ENCODE data around the gene ENOSF1. TPM values are rescaled to one million over a fixed set of nuclear protein-coding genes. Genes with fewer than 3 reads are reported as not detected.

ENOSF1 gene
- total RNA-seq, 1 donor from 2014 or later, result 178 TPM

GRCh38 chr18:634551-635045 is 77.8 kb downstream of the ENOSF1 start:
- intact Hi-C loops (cut with DNase I), result no loop called here
- no peak for DNase-seq (ENCODE audit: low spot score in 2 of 2)
- TF ChIP-seq CTCF (IDR thresholded peaks at IDR 0.05), result no peak
- Histone ChIP-seq H3K27ac (no peak overlapping the region), H3K36me3 (no peaks in the 10 kb centered on the region), H3K4me3 (no peak overlapping the region), H3K27me3 (no peaks in the 10 kb centered on the region), H3K9me3 (no peaks in the 10 kb centered on the region), H3K4me1 (no peaks in the 10 kb centered on the region)

DNA sequence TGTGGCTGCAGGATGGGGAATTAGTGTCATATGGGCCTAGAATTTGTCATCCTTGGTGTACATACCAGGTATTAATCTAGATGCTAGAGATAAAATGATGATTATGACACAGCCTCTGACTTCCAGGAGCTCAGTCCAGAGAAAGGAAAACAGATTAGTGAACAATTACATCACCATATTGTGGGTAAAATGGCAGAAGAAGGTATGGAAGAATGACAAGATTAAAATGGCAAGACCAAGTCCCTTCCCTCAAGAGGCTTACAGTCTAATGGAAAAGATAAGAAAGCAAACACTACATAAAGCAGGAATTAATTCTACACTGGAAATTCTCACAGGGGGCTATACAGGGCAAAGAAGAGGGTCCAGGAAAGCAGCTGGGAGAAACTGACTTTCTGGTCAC is 80.9 kb downstream of the ENOSF1 start:
- no peak overlapping the region for H3K27ac ChIP-seq
- H3K4me3 ChIP-seq, result no peak overlapping the region
- H3K36me3 ChIP-seq, result no peaks in the 10 kb centered on the region
- H3K9me3 ChIP-seq, result no peaks in the 10 kb centered on the region
- DNase-seq (ENCODE audit: low spot score in 2 of 2), result no peak
- intact Hi-C loops (cut with DNase I), result no loop called here
- H3K4me1 ChIP-seq, result no peaks in the 10 kb centered on the region
- no peaks in the 10 kb centered on the region for H3K27me3 ChIP-seq
- TF ChIP-seq CTCF (IDR thresholded peaks at IDR 0.05), result no peak

DNA sequence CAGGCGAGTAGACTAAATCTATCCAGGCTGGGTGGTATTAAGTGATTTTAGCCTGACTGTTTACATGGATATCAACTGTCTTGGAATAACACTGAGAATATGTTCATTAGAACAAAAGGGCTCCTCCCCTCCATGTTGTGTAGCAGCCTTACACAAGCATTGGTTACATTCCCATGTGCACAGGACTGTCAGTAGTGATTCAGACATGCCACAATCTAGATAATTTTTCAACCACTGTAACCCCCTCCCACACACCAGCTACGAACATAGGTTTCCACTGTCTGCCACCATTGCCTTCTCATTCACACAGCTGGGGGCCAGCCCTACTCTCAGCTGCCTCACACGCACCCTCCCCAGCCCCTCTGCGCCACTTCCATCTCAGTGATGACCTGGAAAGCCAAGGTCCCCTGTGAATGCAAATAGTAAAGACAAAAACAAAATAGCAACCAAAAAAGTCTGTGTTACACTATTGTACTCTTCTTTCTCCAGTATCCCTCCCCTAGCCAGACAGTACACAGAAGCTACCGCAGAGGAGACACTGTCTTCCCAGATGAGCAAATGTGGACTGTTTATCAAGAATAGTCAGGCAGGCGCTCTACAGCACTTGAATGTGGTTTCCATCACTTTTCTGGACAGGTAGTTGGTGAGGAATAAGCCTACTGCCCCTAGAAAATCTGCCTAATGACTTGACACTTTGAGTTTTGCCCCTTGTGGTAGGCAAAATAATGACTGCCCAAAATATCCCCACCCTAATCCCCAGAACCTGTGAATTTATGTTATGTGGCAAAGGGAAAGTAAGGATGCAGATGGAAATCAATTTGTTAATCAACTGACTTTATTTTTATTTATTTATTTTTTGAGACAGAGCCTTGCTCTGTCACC is 82.9 kb downstream of the ENOSF1 start:
- intact Hi-C loops (cut with DNase I), result no loop called here
- H3K9me3 ChIP-seq, result no peaks in the 10 kb centered on the region
- H3K27ac ChIP-seq, result no peak overlapping the region
- H3K36me3 ChIP-seq, result no peaks in the 10 kb centered on the region
- no peak overlapping the region for H3K4me3 ChIP-seq
- no peaks in the 10 kb centered on the region for H3K27me3 ChIP-seq
- no peak for TF ChIP-seq CTCF (IDR thresholded peaks at IDR 0.05)
- DNase-seq (ENCODE audit: low spot score in 2 of 2), result no peak
- H3K4me1 ChIP-seq, result no peaks in the 10 kb centered on the region

GRCh38 chr18:627231-627630 is 85.2 kb downstream of the ENOSF1 start:
- no peak for DNase-seq (ENCODE audit: low spot score in 2 of 2)
- no peaks in the 10 kb centered on the region for H3K9me3 ChIP-seq
- H3K36me3 ChIP-seq, result no peaks in the 10 kb centered on the region
- TF ChIP-seq CTCF (IDR thresholded peaks at IDR 0.05), result no peak
- H3K27ac ChIP-seq, result no peak overlapping the region
- no peaks in the 10 kb centered on the region for H3K4me1 ChIP-seq
- no peaks in the 10 kb centered on the region for H3K27me3 ChIP-seq
- no peak overlapping the region for H3K4me3 ChIP-seq
- intact Hi-C loops (cut with DNase I), result no loop called here

DNA sequence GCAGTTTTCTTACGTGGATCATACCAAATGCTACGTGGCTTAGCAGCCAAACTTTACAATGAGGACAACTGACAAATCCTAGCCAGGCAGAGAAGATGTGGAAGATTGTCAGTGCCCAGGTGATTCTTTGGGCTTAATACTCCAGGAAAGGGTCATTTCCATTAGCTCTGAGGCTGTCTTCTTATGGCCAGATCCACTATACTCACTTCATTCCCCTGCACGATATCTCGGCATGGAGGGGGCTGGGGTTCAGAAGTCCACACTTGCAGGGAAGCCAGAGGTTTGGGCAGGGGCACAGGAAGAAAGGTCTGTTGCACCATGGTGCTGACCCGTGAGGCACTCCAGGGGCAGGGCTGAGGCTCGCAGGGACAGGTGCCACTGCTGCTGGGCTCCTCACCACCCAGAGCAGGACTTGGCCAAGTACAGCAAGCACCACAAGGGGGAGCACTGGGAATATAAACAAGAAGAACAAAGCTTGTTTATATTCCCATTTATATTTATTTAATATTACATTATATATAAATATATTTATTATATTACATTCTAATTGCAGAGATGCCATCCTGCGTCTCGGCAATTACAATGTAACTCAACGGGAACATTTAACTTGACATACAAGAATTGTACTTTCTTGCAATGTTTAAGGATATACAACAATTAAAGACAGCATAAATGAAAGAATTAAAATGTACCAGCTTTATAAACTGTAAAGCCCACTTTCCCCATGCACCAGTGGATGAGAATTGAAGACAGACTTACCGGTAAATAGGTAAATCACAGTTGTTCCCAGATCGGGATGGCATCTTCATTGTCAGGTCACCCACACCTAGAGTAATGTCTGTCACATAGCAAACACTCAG is 88.4 kb downstream of the ENOSF1 start:
- intact Hi-C loops (cut with DNase I), result loop anchor here (5.0 kb wide), 1 partner anchor 213 kb away; no protein-coding TSS in a partner anchor
- no peaks in the 10 kb centered on the region for H3K36me3 ChIP-seq
- no peaks in the 10 kb centered on the region for H3K27me3 ChIP-seq
- H3K27ac ChIP-seq, result no peak overlapping the region
- DNase-seq (ENCODE audit: low spot score in 2 of 2), result no peak
- peak; percentile 14 to 62 (median 49) for TF ChIP-seq CTCF (IDR thresholded peaks at IDR 0.05)
- H3K4me1 ChIP-seq, result no peaks in the 10 kb centered on the region
- H3K9me3 ChIP-seq, result no peaks in the 10 kb centered on the region
- no peak overlapping the region for H3K4me3 ChIP-seq
